Measurements from ENCODE around the gene SLC38A9.
"Not testable (repeated sequence)": the region's sequence is repeated elsewhere in the genome, so short reads cannot be mapped to it uniquely, and the experiment has no call there.

The SLC38A9 gene, protein sequence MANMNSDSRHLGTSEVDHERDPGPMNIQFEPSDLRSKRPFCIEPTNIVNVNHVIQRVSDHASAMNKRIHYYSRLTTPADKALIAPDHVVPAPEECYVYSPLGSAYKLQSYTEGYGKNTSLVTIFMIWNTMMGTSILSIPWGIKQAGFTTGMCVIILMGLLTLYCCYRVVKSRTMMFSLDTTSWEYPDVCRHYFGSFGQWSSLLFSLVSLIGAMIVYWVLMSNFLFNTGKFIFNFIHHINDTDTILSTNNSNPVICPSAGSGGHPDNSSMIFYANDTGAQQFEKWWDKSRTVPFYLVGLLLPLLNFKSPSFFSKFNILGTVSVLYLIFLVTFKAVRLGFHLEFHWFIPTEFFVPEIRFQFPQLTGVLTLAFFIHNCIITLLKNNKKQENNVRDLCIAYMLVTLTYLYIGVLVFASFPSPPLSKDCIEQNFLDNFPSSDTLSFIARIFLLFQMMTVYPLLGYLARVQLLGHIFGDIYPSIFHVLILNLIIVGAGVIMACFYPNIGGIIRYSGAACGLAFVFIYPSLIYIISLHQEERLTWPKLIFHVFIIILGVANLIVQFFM

GRCh38 chr5:55712023-55712859 is at the start of gene SLC38A9:
Gene SLC38A9 (minus strand): TSS chr5:55712324. CDS start chr5:55697958, 14,366 bp downstream.
- DNase-seq, result peak; percentile 84 to 88

DNA sequence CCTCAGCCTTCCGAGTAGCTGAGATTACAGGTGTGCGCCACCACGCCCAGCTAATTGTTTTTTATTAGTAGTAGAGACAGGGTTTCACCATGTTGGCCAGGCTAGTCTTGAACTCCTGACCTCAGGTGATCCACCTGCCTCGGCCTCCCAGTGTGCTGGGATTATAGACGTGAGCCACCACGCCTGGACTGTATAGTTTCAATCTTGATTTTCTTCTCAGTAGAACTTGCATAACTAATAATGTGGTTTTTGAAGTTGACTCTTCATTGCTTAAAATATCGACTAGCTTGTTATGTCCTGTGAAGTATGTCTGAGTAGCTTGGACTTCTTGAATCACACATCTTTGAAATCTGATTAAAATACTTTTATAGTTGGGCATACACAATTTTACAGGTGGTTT is 49.6 kb upstream of the SLC38A9 start:
- DNase-seq, result not testable (repeated sequence)

GRCh38 chr5:55758714-55759113 is 46.6 kb upstream of the SLC38A9 start:
- DNase-seq, result no peak

GRCh38 chr5:55758231-55758630 is 46.1 kb upstream of the SLC38A9 start:
- DNase-seq, result no peak

- DNase-seq, result no peak
Observed at GRCh38 chr5:55750499-55750898, 38.4 kb upstream of the SLC38A9 start.

DNA sequence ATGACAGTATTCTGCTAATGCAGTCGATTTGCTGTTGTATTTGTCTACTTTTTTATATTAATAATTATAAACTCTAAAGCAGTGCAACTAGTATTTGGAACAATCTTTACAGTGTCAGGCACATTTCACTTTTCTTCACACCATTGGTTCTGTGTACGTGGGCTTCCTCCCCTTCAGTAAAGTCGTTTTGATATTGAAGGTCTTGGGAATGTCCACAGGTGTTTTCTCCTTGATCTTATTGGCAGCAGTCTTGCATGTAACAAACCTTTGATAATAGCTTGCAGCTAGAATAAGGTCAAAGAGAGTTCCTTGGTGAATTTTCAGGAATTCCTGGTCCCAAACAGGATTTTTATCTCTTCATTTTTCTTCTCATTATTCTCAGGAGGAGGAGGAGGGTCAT is 37.9 kb upstream of the SLC38A9 start:
- no peak for DNase-seq

- no peak for DNase-seq
Observed at GRCh38 chr5:55749387-55749786, 37.3 kb upstream of the SLC38A9 start.

- DNase-seq, result no peak
Observed at GRCh38 chr5:55747778-55748318, 35.7 kb upstream of the SLC38A9 start.

GRCh38 chr5:55742778-55743177 is 30.7 kb upstream of the SLC38A9 start:
- DNase-seq, result no peak

GRCh38 chr5:55737793-55738192 is 25.7 kb upstream of the SLC38A9 start, which contains the start of gene DDX4:
Gene DDX4 (plus strand): TSS chr5:55738061. CDS start chr5:55738964, 903 bp downstream.
- DNase-seq, result no peak

GRCh38 chr5:55734658-55735057 is 22.5 kb upstream of the SLC38A9 start:
- DNase-seq, result no peak

DNA sequence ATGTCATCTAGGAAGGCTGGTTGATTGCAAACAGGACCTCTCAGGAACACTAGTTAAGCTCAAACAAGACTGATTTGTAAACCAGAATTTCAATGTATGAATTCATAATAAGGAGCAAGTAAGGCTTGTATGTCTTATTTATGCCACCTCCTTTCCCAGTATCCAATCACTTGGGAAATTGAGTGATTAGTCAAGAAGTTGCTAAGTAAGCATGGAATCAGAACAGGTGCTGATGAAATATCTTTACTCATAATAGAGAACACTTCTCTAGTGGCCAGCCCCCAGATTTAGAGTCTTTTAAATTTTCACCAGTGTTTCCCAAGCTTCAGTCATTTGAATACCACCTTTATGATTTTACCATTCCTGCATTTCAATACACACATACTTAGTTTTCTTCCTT is 20.5 kb upstream of the SLC38A9 start:
- no peak for DNase-seq

- DNase-seq, result no peak
Observed at GRCh38 chr5:55731848-55732247, 19.7 kb upstream of the SLC38A9 start.

DNA sequence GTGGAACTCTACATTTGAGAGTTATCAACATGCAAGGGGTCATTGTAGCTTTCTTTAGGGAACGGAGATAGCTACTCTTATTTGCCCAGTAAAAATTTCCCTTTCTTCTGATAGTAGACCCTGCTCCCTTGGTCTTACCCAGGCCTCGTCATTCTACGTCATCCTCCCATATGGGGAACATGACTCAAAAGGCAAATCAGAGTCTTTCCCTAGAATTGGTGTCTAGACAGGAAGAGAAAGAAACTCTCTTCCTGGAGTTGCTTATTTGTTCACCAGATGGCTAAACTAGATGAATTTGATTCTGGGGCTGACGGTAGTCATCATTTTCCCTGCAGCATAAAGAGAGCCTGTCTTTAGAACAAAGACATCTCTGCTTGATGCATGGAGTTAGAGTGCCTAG is 12.2 kb upstream of the SLC38A9 start:
- DNase-seq, result no peak

GRCh38 chr5:55720188-55720703 is 8.1 kb upstream of the SLC38A9 start:
- DNase-seq, result no peak

DNA sequence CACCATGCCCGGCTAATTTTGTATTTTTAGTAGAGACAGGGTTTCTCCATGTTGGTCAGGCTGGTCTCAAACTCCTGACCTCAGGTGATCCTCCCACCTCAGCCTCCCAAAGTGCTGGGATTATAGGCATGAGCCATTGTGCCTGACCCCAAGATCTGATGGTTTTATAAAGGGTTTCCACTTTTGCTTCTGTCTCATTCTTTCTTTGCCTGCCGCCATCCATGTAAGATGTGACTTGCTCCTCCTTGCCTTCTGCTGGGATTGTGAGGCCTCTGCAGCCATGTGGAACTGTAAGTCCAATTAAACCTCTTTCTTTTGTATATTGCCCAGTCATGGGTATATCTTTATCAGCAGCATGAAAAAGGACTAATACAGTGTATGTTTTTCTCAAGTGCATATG is 6.9 kb upstream of the SLC38A9 start:
- DNase-seq, result not testable (repeated sequence)

GRCh38 chr5:55715519-55716078 is 3.5 kb upstream of the SLC38A9 start:
- no peak for DNase-seq

DNA sequence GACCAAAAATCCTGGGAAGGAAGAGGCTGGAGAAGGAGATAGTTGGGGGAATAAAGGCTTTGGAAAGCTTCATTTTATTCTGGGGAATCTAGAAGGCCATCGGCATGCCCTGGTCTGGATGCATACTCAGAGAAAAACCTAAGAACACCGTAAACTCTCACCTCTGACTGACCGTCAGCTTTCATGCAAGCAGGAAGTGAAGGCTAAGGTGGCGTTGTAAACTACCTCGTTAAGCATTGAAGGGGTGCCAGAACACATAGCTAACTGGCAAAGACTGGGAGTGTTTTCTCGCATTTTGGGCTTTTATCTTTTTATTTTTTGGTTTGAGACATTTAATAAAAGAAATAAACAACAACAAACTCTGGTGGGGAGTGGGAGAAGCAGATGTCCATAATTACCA is 2.6 kb upstream of the SLC38A9 start:
- no peak for DNase-seq

GRCh38 chr5:55714339-55714738 is 2.2 kb upstream of the SLC38A9 start:
- no peak for DNase-seq

- DNase-seq, result no peak
Observed at GRCh38 chr5:55713871-55714270, 1.7 kb upstream of the SLC38A9 start.

DNA sequence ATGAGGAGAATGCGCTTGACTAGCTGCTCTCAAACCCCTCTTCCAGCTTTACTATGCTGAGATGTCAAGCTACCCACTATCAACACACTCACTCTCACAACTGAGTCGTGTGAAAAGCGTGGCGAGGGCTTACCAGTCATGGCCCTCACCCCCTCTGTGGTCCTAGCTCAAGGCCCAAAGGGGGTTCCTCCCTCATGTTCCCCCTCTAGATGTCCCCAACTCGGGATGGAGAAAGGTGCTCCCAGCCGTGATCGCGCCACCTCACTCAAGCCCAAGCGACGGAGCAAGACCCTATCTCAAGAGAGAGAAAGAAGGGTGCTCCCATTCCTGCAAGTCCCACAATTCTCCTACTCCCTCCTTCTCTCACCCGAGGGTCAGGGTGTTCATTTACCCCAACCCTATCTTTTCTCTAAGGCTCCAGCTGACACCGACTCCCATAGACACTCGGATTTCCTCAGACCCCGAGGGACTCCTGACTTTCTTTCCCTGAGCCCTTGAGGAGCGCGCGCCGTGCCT is 559 bp downstream of the SLC38A9 start:
- DNase-seq, result no peak

- DNase-seq, result no peak
Observed at GRCh38 chr5:55708732-55709131, 3.4 kb downstream of the SLC38A9 start.

All from AML-193 (cell line).